ENCODE measurements around the gene BTBD9.

The BTBD9 gene

GRCh38 chr6:38174806-38175495 lies 464.8 kb downstream of the BTBD9 start:
- DNase-seq (ENCODE audit: low spot score) = no peak

- no peak for DNase-seq (ENCODE audit: low spot score)
These were observed 465.4 kb downstream of the BTBD9 start for GRCh38 chr6:38174315-38174714.

- DNase-seq (ENCODE audit: low spot score) = no peak
These were observed 465.8 kb downstream of the BTBD9 start for GRCh38 chr6:38173909-38174308.

GRCh38 chr6:38172739-38173410 lies 466.9 kb downstream of the BTBD9 start:
- no peak for DNase-seq (ENCODE audit: low spot score)

- DNase-seq (ENCODE audit: low spot score) = no peak
These were observed 467.6 kb downstream of the BTBD9 start for GRCh38 chr6:38171997-38172738.

GRCh38 chr6:38170666-38171355 lies 468.9 kb downstream of the BTBD9 start:
- DNase-seq (ENCODE audit: low spot score) = no peak

- peak; percentile 78 for DNase-seq (ENCODE audit: low spot score)
These were observed 469.7 kb downstream of the BTBD9 start for GRCh38 chr6:38169977-38170526.

- DNase-seq (ENCODE audit: low spot score) = peak; percentile 78
These were observed 470.3 kb downstream of the BTBD9 start for GRCh38 chr6:38169221-38169976.

DNA sequence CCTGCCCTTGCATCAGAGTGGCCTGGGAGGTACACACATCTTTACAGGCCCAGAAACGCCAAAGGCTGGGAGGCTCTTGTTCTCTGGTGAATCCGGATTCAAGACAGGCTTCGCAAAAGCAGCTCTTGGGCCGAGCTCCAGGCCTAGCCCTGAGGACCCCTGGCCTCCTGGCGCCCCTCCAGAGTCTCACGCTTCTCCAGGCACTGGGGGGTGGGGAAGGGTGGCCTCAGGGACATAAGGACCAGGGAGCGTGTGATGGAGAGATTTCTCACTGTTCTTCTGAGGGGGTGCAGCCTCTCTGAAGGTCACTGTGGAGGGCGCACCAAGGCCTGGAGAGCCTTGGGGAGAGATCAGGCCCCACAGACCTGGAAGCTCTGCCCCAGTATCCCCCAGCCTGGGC lies 471.0 kb downstream of the BTBD9 start:
- no peak for DNase-seq (ENCODE audit: low spot score)

DNA sequence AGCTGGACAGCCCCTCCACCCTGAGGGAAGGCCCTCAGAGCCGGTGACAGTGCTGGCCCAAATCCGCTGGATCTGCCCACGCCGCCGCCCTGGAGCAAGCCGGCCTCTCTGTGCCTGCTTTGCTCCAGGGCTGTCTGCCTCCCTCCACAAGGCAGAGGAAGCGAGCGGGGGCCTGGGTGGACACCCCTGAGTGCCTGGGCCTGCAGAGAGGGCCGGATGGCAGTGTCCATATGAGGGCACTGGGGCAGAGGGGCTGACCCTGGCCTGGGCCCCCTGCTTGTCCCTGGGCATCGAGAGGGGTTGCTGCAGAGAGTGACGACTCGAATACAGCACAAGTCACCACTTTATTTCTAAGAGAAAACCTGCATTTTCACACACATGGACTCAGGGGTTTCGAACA lies 471.6 kb downstream of the BTBD9 start:
- DNase-seq (ENCODE audit: low spot score) = no peak

- no peak for DNase-seq (ENCODE audit: low spot score)
These were observed 472.1 kb downstream of the BTBD9 start for GRCh38 chr6:38167598-38167997.

- no peak for DNase-seq (ENCODE audit: low spot score)
These were observed 473.1 kb downstream of the BTBD9 start for GRCh38 chr6:38166411-38167240.

DNA sequence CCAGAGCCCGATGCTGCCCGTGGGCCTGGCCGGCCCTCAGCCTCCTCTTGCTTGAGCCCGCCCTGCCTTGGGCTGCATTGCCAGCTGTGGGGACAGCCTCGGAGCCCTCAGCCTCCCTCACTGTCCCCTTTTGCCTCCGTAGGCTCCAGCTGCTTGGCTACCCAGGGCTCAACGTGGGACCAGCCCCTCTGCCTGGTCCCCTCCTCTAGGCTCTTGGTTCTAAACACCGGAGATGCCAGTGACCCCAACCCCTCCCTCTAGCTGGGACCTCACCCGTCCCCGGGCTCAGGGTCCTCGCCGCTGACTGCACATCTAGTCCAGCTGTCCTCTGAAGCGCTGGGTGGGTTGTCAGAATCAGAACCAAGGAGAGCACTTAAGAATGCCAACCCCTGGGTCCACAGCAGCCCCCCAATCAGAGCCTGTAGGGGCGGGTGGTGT lies 475.0 kb downstream of the BTBD9 start:
- no peak for DNase-seq (ENCODE audit: low spot score)

DNA sequence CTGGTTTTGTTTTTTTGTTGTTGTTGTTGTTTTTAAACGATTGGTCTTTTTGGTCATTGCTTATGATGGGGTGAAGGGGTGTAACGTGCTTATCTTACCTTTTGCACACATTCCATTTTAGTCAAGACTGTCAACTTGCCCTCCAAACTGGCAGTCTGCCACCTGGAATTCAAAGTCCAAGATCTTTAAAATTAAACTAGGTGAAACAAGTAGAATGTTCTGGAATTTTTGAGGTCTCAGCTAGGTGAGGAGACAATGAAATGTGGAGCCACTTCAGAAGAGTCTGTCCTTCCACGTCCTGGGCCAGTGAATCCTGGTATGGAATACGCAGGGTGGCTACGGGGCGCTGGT lies 475.6 kb downstream of the BTBD9 start:
- DNase-seq (ENCODE audit: low spot score) = no peak

GRCh38 chr6:38163186-38164130 lies 476.3 kb downstream of the BTBD9 start:
- DNase-seq (ENCODE audit: low spot score) = no peak

GRCh38 chr6:38162493-38163185 lies 477.1 kb downstream of the BTBD9 start:
- no peak for DNase-seq (ENCODE audit: low spot score)

GRCh38 chr6:38161754-38162492 lies 477.8 kb downstream of the BTBD9 start:
- DNase-seq (ENCODE audit: low spot score) = no peak

- no peak for DNase-seq (ENCODE audit: low spot score)
These were observed 478.4 kb downstream of the BTBD9 start for GRCh38 chr6:38161331-38161730.

All from iPS-NIHi11 (cell line).